Measurements from ENCODE around the gene MFRP.

MFRP gene

GRCh38 chr11:119335655-119336543, 10.6 kb downstream of the MFRP start:
- no peak for DNase-seq

DNA sequence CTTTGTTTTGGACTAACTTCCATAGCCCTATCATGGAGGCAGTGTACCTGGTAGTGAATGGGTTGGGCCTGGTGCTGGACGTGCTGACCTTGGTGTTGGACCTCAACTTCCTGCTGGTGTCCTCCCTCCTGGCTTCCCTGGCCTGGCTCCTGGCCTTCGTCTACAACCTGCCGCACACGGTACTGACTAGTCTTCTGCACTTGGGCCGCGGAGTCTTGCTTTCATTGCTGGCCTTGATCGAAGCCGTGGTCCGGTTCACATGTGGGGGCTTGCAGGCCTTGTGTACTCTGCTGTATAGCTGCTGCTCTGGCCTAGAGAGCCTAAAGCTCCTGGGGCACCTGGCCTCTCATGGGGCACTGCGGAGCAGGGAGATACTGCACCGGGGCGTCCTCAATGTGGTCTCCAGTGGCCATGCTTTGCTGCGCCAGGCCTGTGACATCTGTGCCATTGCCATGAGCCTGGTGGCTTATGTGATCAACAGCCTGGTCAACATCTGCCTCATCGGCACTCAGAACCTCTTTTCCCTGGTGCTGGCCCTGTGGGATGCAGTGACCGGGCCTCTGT, 11.3 kb downstream of the MFRP start:
- DNase-seq: no peak

DNA sequence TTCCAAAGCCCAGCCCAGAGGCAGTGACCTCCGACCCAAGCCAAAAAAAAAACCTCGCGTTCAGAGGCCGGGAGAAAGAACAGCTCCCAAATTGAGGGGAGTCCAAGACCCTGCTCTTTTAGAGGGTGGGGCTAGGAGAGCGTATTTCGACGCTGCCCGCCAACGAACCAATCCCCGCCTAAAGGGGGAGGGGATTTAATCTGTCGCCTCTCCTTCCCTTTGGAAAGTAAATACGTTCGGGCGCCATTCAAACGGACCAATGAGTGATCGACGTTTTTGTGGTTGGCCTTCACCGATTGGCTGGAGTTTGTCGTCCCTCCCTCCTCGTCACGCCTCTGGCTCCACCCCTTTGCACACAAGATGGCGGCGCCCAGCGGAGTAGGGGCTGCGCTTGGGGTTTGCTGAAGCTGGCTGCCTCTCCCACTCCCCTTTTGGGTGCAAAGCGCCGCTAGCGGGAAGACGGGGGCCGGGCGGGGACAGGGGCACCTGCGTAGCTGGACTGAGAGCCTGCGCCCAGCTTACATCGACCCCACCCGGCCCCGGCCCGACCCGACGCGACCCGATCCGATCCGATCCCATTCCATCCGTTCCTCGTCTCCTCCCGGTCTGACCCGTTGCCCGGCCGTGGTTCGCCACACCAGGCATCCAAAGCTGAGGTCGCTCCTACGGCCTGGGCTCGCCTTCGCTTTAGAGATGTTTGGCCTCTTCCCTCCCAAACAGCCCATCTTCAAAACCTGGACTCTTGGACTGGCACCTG, 12.2 kb downstream of the MFRP start, which contains the start of gene RNF26:
RNF26 (plus strand) TSS at position 354 of the 757 bp plus-strand sequence. CDS start 596 bp downstream, outside the sequence.
- DNase-seq: peak; percentile 100

- no peak for DNase-seq
Observed at GRCh38 chr11:119332111-119332765, 14.3 kb downstream of the MFRP start.

DNA sequence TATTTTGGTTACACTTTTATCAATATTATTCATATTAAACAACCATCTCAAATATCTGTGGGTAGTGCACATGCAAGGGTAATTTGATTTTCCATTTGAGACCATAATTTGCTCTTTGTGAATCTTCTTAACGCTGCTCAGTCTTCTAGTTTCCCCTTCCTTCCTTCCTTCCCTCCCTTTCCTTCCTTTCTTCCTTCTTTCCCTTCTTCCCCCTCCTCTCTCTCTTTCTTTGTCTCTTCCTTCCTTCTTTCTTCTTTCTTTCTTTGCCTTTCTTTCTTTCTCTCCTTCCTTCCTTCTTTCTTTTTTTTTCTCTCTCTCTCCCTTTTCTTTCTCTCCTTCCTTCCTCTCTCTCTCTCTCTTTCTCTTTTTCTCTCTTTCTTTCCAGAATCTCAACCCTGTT, 16.3 kb downstream of the MFRP start:
- DNase-seq: no peak

DNA sequence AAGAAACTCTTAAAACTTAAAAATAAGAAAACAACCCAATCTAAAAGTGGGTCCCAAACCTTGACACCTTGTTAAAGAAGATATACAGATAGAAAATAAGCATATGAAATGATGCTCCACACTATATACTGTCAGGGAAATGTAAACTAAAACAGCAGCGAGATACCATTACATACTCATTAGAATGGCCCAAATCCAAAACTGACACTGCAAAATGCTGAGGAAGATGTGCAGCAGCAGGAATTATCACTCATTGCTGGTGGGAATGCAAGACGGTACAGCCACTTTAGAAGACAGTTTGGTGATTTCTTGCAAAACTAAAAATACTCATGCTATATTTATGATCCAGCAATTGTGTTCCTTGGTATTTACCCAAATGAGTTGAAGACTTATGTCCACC, 17.2 kb downstream of the MFRP start:
- no peak for DNase-seq

GRCh38 chr11:119324189-119324588, 22.3 kb downstream of the MFRP start:
- DNase-seq: no peak

- peak; percentile 67 for DNase-seq
Observed at GRCh38 chr11:119323532-119324033, 22.9 kb downstream of the MFRP start.

DNA sequence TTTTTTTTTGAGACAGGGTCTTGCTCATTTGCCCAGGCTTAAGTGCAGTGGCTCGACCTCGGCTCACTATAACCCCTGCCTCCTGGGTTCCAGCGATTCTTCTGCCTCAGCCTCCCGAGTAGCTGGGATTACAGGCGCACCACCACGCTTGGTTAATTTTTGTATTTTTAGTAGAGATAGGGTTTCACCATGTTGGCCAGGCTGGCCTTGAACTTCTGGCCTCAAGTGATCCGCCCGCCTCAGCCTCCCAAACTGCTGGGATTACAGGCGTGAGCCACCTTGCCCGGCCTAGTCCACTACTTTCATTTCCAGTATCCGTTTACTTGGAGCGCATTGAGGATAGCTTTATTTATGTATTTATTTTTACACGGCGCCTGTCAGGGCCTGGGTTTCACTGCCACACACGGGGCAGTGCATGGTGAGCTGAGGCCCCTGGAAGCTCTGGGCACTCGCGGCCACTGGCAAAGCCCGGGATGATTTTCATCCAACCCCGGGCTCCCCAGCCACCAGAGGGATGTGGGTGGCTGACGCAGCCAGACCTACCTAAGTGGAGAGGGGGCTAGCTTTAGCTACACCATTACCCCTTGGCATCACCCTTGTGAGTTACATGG, 23.5 kb downstream of the MFRP start:
- DNase-seq: no peak

- no peak for DNase-seq
Observed at GRCh38 chr11:119322360-119322739, 24.2 kb downstream of the MFRP start.

GRCh38 chr11:119320776-119321524, 25.6 kb downstream of the MFRP start:
- DNase-seq: no peak

DNA sequence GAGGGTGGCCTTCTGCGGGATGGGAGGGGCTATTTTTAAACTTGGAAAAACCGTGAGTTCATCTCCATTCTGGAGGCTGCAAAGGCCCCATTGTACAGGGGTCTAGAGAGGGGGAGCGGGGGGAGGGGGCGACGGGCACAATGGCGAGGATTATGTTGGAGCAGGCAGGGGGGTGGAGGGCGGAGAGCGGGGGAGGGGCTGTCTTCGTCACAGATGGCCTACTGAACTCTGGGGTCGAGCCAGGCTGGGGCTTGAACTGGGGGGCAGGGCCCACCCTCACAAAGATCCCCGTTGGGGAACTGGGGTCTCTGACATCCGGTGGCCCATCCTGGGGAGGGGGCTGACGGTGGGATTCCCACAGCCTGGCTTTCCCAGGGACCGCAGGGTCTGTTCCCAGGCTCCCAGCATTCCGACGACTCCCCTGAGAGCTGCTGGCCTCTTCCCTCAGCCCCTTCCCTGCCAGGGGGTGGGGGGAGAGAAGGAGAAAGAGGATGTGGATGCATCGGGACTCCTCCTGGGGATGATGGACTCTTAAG, 26.2 kb downstream of the MFRP start:
- no peak for DNase-seq

DNA sequence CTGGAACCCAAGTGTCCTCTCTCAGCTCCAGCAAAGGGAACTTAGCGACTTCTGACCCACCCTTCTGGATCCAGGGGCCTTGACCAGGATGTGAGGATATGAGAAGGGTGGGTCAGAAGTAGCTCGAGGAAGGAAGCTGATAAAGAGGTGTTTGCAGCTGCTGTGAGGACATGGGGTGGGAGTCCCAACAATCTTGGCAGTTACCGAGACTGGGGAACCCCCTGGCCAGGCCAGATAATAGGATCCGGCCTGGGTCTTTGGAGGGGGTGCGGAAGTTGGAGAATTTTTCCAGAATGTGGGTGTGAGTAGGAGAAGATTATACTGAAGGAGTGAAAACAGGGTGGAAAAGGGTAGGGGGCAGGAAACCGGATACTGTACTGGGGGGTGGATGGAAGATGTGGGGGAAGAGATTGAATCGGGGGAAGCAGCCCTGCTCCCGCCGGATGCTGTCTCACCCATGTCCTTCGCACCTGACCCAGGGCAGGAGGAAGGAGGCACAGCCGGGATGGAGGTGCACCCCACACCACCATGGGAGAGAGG, 26.7 kb downstream of the MFRP start:
- no peak for DNase-seq

DNA sequence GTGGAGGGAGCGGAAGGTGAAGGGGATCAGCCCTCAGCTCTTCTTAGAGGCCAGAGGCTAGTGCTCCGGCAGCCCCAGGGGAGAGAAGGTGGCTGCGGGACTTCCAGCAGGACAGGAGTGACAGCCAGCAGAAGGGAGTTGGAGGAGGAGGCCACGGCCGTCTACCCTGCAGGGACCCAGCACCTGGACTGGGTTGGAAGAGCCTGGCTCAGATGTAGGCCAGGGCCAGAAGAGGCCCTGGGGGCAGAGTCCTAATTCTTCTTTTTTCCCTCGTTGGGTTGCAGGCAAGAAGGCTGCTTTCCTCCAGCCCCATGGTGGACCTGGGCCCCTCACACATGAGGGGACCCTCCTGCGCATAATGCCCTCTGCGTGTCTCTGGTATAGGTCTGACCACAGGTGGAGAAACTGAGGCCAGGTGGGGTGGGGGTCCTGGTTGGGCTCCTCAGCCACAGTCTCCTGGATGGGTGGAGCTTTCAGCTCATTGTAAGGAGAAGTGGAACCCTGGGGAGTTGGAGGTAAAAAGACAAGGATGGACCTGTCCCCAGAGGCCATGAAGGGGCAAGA, 27.3 kb downstream of the MFRP start:
- DNase-seq: no peak

GRCh38 chr11:119318240-119319135, 28.0 kb downstream of the MFRP start:
- peak; percentile 38 for DNase-seq

DNA sequence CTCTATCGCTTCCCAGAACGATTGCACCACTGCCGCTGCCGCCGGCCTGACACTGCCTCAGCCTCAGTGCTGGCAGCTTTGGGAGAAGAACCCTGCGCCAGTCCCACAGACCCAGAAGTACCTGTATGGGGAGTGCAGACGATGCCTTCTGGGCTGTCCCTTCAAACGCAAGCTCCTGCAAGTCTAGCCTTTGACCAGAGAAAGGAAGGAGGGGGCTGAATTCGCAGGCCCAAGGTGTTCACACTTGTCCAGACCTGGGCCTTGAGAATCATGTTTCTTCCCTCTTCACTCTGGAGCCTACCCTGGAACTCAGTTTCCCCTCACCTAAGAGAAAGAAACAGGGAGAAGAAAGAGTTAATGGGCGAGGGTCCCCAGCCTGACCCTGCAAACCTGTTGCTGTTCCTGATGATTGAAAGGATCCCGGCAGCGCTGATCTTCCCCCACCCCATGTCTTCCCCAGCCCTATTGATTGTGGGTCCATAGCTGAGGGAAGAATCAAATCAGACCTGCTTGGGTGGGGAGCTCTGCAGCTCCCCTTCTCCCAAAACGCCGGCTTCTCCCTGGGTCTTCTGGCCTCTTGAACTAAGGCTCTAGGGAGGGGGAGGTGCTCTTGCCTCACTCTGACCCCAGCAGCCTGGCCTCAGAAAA, 28.8 kb downstream of the MFRP start:
- no peak for DNase-seq

DNA sequence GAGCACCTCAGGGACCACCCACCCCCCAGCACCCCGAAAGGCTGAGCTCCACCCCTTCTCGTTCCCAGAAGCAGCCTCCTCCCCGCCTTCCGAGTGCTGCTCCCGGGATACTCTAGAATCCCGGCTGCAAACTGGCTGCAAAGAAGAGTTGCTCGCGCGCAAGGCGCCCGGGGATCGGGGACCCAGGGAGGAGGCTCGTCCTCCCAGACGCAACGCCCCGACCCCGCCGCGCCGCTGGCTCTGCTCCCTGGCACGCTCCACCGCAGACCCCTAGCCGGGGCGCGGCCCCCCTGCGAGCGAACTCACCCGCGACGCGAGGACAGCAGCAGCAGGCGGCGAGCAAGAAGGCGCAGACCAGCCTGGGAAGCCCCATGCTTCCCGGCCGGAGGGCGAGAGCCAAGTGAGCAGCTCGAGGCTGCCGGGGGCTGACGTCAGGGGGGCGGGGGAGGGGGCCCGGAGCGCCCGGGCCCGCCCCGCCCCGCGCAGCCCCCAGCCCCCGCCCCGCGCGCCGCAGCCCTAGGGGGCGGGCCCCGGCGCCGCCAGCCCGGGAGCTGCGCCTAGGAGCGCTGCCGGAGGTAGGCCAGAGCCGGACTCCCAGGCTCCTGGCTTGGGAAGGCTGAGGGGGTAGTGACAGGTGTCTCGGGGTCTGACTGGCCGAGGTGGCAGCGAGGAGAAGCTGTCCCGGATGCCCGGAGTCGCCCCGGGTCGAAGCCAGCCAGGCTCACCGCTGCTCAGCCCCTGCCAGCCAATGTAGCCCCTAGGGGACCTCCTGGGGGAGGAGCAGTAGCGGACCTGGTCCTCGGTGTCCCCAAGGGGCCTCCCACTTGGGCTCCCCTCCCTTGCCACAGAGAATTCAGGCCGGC, 29.5 kb downstream of the MFRP start, which contains the start of gene MCAM:
MCAM (minus strand) TSS at position 402 of the 863 bp plus-strand sequence; CDS start at position 373, 29 bp downstream.
- peak; percentile 21 for DNase-seq
